Globus pallidus (tissue), 1 donor: ENCODE measurements around the gene SIK3.

Experiments used
- DNase-seq: peaks from one replicate; pipeline ENCODE4 v3.0.0-alpha.2; 2015; ENCODE audit warnings: low spot score

Gene SIK3

GRCh38 chr11:116866804-116867455 is 231.3 kb downstream of the SIK3 start:
- no peak for DNase-seq

- no peak for DNase-seq
Measured at GRCh38 chr11:116865696-116866095, 232.5 kb downstream of the SIK3 start.

GRCh38 chr11:116864531-116864930 is 233.7 kb downstream of the SIK3 start:
- no peak for DNase-seq

- DNase-seq = no peak
Measured at GRCh38 chr11:116862951-116863350, 235.3 kb downstream of the SIK3 start.

- DNase-seq = no peak
Measured at GRCh38 chr11:116862185-116862584, 236.0 kb downstream of the SIK3 start.

GRCh38 chr11:116861539-116861938 is 236.7 kb downstream of the SIK3 start:
- no peak for DNase-seq

GRCh38 chr11:116860303-116860702 is 237.9 kb downstream of the SIK3 start:
- no peak for DNase-seq

- no peak for DNase-seq
Measured at GRCh38 chr11:116859175-116859574, 239.1 kb downstream of the SIK3 start.

GRCh38 chr11:116857936-116858335 is 240.3 kb downstream of the SIK3 start:
- no peak for DNase-seq

- no peak for DNase-seq
Measured at GRCh38 chr11:116857316-116857715, 240.9 kb downstream of the SIK3 start.

GRCh38 chr11:116856423-116856822 is 241.8 kb downstream of the SIK3 start:
- DNase-seq = no peak

- DNase-seq = no peak
Measured at GRCh38 chr11:116855413-116855812, 242.8 kb downstream of the SIK3 start.

GRCh38 chr11:116853461-116854073 is 244.7 kb downstream of the SIK3 start:
- no peak for DNase-seq

GRCh38 chr11:116852261-116853031 is 245.8 kb downstream of the SIK3 start:
- DNase-seq = no peak

- DNase-seq = no peak
Measured at GRCh38 chr11:116851626-116852025, 246.6 kb downstream of the SIK3 start.

GRCh38 chr11:116849486-116849885 is 248.7 kb downstream of the SIK3 start:
- DNase-seq = no peak

GRCh38 chr11:116849060-116849459 is 249.2 kb downstream of the SIK3 start:
- DNase-seq = no peak

GRCh38 chr11:116847612-116848011 is 250.6 kb downstream of the SIK3 start:
- no peak for DNase-seq

- DNase-seq = no peak
Measured at GRCh38 chr11:116844722-116845121, 253.5 kb downstream of the SIK3 start.

- no peak for DNase-seq
Measured at GRCh38 chr11:116843661-116844060, 254.6 kb downstream of the SIK3 start.

GRCh38 chr11:116842909-116843308 is 255.3 kb downstream of the SIK3 start:
- DNase-seq = no peak

GRCh38 chr11:116842117-116842516 is 256.1 kb downstream of the SIK3 start:
- no peak for DNase-seq

GRCh38 chr11:116840746-116841296 is 257.4 kb downstream of the SIK3 start:
- no peak for DNase-seq
